Occipital lobe (tissue), 2 donors: Measurements from ENCODE around the gene ZNF462. TPM values are rescaled to one million over a fixed set of nuclear protein-coding genes. Genes with fewer than 3 reads are reported as not detected.

ENCODE experiments used
- DNase-seq: peaks from one replicate; lab custom pipeline; 2025; lab: John Stamatoyannopoulos, UW
- total RNA-seq: library from RNA; depleted of rRNA; stranded (reverse); fragments of >200 nt; gene quantifications from one replicate; pipeline ENCODE4 v1.2.3, GENCODE V29; 2014

The ZNF462 gene
- total RNA-seq, 1 donor from 2014 or later = 163 TPM

- no peak for DNase-seq
Observed at GRCh38 chr9:106864373-106865143, 1.6 kb downstream of the ZNF462 start.

GRCh38 chr9:106866243-106866642 lies 3.3 kb downstream of the ZNF462 start:
- no peak for DNase-seq

- DNase-seq = no peak
Observed at GRCh38 chr9:106867286-106867685, 4.3 kb downstream of the ZNF462 start.

- DNase-seq = no peak
Observed at GRCh38 chr9:106868087-106868486, 5.1 kb downstream of the ZNF462 start.

- DNase-seq = no peak
Observed at GRCh38 chr9:106868565-106868964, 5.6 kb downstream of the ZNF462 start.

- no peak for DNase-seq
Observed at GRCh38 chr9:106869028-106869427, 6.1 kb downstream of the ZNF462 start.

- no peak for DNase-seq
Observed at GRCh38 chr9:106869458-106869857, 6.5 kb downstream of the ZNF462 start.

- no peak for DNase-seq
Observed at GRCh38 chr9:106872641-106873040, 9.7 kb downstream of the ZNF462 start.

GRCh38 chr9:106874031-106874430 lies 11.1 kb downstream of the ZNF462 start:
- no peak for DNase-seq

- DNase-seq = no peak
Observed at GRCh38 chr9:106874652-106875051, 11.7 kb downstream of the ZNF462 start.

GRCh38 chr9:106875529-106875928 lies 12.6 kb downstream of the ZNF462 start:
- DNase-seq = no peak

- no peak for DNase-seq
Observed at GRCh38 chr9:106877345-106877744, 14.4 kb downstream of the ZNF462 start.

- DNase-seq = no peak
Observed at GRCh38 chr9:106878081-106878837, 15.3 kb downstream of the ZNF462 start.

GRCh38 chr9:106878934-106879333 lies 16.0 kb downstream of the ZNF462 start:
- peak; percentile 66 for DNase-seq

GRCh38 chr9:106879439-106879882 lies 16.5 kb downstream of the ZNF462 start:
- no peak for DNase-seq

- DNase-seq = no peak
Observed at GRCh38 chr9:106880081-106880480, 17.1 kb downstream of the ZNF462 start.

GRCh38 chr9:106880863-106881262 lies 17.9 kb downstream of the ZNF462 start:
- no peak for DNase-seq

GRCh38 chr9:106883030-106883429 lies 20.1 kb downstream of the ZNF462 start:
- DNase-seq = no peak

GRCh38 chr9:106883626-106884190 lies 20.7 kb downstream of the ZNF462 start:
- DNase-seq = no peak

GRCh38 chr9:106885451-106885850 lies 22.5 kb downstream of the ZNF462 start:
- no peak for DNase-seq

GRCh38 chr9:106886111-106887046 lies 23.4 kb downstream of the ZNF462 start:
- DNase-seq = no peak
